GM12878 (cell line): Measurements from ENCODE around the gene PSMD8. TPM values are rescaled to one million over a fixed set of nuclear protein-coding genes. Genes with fewer than 3 reads are reported as not detected.
"Not testable (repeated sequence)": the region's sequence is repeated elsewhere in the genome, so short reads cannot be mapped to it uniquely, and the experiment has no call there.

ENCODE experiments used
- ATAC-seq: fragments of 200-7000 bp; cut with Tn5 transposase; 3 replicates; pipeline ENCODE4 v1.9.1; 2020; ENCODE audit warnings: mild to moderate bottlenecking, moderate library complexity
- BruUV-seq: library from RNA; stranded (reverse); fragments of 400-500 nt; replicated peaks from 2 replicates; lab custom pipeline; 2021; lab: Mats Ljungman, UMichigan
- CTCF ChIA-PET: fragments of 300-600 bp; sonication (Branson Sonifier 250); formaldehyde crosslinking; extraction: SDS; loops from one replicate; lab custom pipeline; 2021; ENCODE audit warnings: inconsistent platforms; lab: Yijun Ruan, JAX
- POLR2A ChIA-PET: fragments of 350-600 bp; formaldehyde crosslinking; extraction: SDS; loops from one replicate; lab custom pipeline; 2021; ENCODE audit warnings: inconsistent platforms; lab: Charles Lee
- RAD21 ChIA-PET: fragments of 300-600 bp; sonication (Branson Sonifier 250); formaldehyde crosslinking; loops from one replicate; lab custom pipeline; 2023; ENCODE audit warnings: antibody characterized with exemption; ENCODE audit not compliant: unreplicated experiment; lab: Charles Lee
- SMC1A ChIA-PET: fragments of 300-600 bp; sonication (Branson Sonifier 250); formaldehyde crosslinking; loops from one replicate; lab custom pipeline; 2023; ENCODE audit not compliant: unreplicated experiment, uncharacterized antibody; lab: Charles Lee
- DNase-seq: peaks from one replicate; pipeline ENCODE4 v3.0.0-alpha.2; 2011; ENCODE audit warnings: low read depth, low spot score
- FAIRE-seq: peaks from 3 replicates; lab custom pipeline; 2011; peaks lifted over from hg19 to GRCh38; lab: Jason Lieb, UNC
- H2AFZ ChIP-seq: 2 replicates; pipeline ENCODE4 v1.6.0; 2011; ENCODE audit warnings: low read depth, low read length, control low read depth; ENCODE audit not compliant: control insufficient read depth
- H3K27ac ChIP-seq: 2 replicates; pipeline ENCODE4 v1.5.1; 2011; ENCODE audit warnings: control low read depth; ENCODE audit not compliant: control insufficient read depth, insufficient read depth
- H3K27me3 ChIP-seq, 2 experiments: replicated peaks in 1 of 2; 2 replicates each; pipeline versions ENCODE4 v1.6.0 to v1.6.1; 2011; ENCODE audit warnings: low read length in 1 of 2; ENCODE audit not compliant: control insufficient read depth in 2 of 2, insufficient read depth in 2 of 2
- H3K36me3 ChIP-seq, 2 experiments: 2 replicates each; pipeline ENCODE4 v1.5.1; 2011; ENCODE audit warnings: low read length in 1 of 2; ENCODE audit not compliant: control insufficient read depth in 2 of 2, insufficient read depth in 2 of 2
- H3K4me1 ChIP-seq: 2 replicates; pipeline ENCODE4 v1.6.1; 2011; ENCODE audit warnings: mild to moderate bottlenecking, low read length, moderate library complexity, mixed read lengths; ENCODE audit not compliant: control insufficient read depth, insufficient read depth
- H3K4me2 ChIP-seq: 2 replicates; pipeline ENCODE4 v1.6.0; 2011; ENCODE audit warnings: control low read depth; ENCODE audit not compliant: control insufficient read depth, insufficient read depth
- H3K4me3 ChIP-seq: fragments of 200-600 bp; sonication (generic); 2 replicates; pipeline ENCODE4 v1.5.1; 2016
- H3K79me2 ChIP-seq: 2 replicates; pipeline ENCODE4 v1.6.0; 2011; ENCODE audit warnings: low read length; ENCODE audit not compliant: control insufficient read depth, insufficient read depth
- H3K9ac ChIP-seq: 2 replicates; pipeline ENCODE4 v1.8.0; 2011; ENCODE audit warnings: low read length, control low read depth, mixed read lengths; ENCODE audit not compliant: control insufficient read depth, insufficient read depth
- H3K9me3 ChIP-seq: replicated peaks from 3 replicates; pipeline ENCODE4 v1.5.1; 2011; ENCODE audit warnings: mild to moderate bottlenecking, low read length; ENCODE audit not compliant: control insufficient read depth, insufficient read depth
- H4K20me1 ChIP-seq: 2 replicates; pipeline ENCODE4 v1.6.0; 2011; ENCODE audit not compliant: control insufficient read depth, insufficient read depth
- EGR1 ChIP-seq, 2 experiments: IDR thresholded peaks; 1 replicate in 1 of 2; 2 replicates in 1 of 2; pipeline ENCODE4 v1.6.1; 2011 to 2012; ENCODE audit warnings: low read depth in 2 of 2, low read length in 2 of 2, borderline replicate concordance in 1 of 2, mild to moderate bottlenecking in 1 of 2, moderate library complexity in 1 of 2
- KDM1A ChIP-seq: fragments of 200-600 bp; sonication (generic); IDR thresholded peaks from 2 replicates; pipeline ENCODE4 v1.6.1; 2016; ENCODE audit warnings: borderline replicate concordance
- WGBS: methylation state at CpG from one replicate; pipeline ENCODE4 v1.1.6; 2016; ENCODE audit warnings: low lambda C conversion rate; ENCODE audit not compliant: insufficient replicate concordance, insufficient coverage; ENCODE audit errors: missing lambda C conversion rate; 5-methylcytosine and 5-hydroxymethylcytosine counted together
- in situ Hi-C: fragments of 300-500 bp; cut with MboI; formaldehyde crosslinking; loops from 9 replicates; pipeline ENCODE4 v1.14.3; 2018; ENCODE audit warnings: mixed read lengths
- intact Hi-C: fragments of 100-400 bp; cut with micrococcal nuclease; formaldehyde crosslinking; loops from one replicate; pipeline ENCODE4 v1.14.2; 2022; ENCODE audit not compliant: unreplicated experiment
- polyA plus RNA-seq, 11 experiments: library from polyadenylated mRNA; depleted of rRNA in 4 of 11; unstranded in 6 of 11; stranded (reverse) in 5 of 11; fragments of >200 nt; fragmentation: Nextera tagmentation in 4 of 11; fragmentation: Illumina TruSeq in 1 of 11; extraction: Ambion mirVana in 4 of 11; extraction: Trizol in 1 of 11; gene quantifications; 1 replicate in 1 of 11; 2 replicates in 10 of 11; pipeline versions ENCODE4 v1.2.1 to v1.2.3, GENCODE V29; 2011 to 2016; ENCODE audit warnings: inconsistent platforms in 2 of 11, missing spikeins in 2 of 11, low read depth in 1 of 11
- total RNA-seq, 4 experiments: library from RNA; depleted of rRNA in 3 of 4; stranded (reverse); fragments of >200 nt in 3 of 4; fragmentation: Illumina TruSeq in 1 of 4; extraction: Trizol in 1 of 4; gene quantifications; 2 replicates each; pipeline versions ENCODE4 v1.2.1 to v1.2.3, GENCODE V29; 2013 to 2021

PSMD8 gene
- total and polyA plus RNA-seq, 10 of the 15 experiments (the other 5 are each of a cell fraction or from before 2014, with no cell fraction given) = 81.2 to 409 (median 268) TPM

GRCh38 chr19:38362076-38362945 is 12.1 kb upstream of the PSMD8 start:
- Histone ChIP-seq H3K27ac (no peak overlapping the region), H3K4me2 (peak overlapping the region; percentile 95), H3K27me3 (peaks cover 0 to 2% of the 10 kb centered on the region in 2 experiments; a peak in 3 of 4 replicates), H3K4me1 (no peaks in the 10 kb centered on the region; the same call in 1 of the 2 replicates), H4K20me1 (no peaks in the 10 kb centered on the region), H2AFZ (peak overlapping the region; percentile 77), H3K4me3 (peak overlapping the region; percentile 71; the same call in 1 of the 2 replicates), H3K79me2 (no peaks in the 10 kb centered on the region), H3K36me3 (no peaks in the 10 kb centered on the region), H3K9me3 (no peaks in the 10 kb centered on the region), H3K9ac (no peak overlapping the region; the same call in 1 of the 2 replicates)
- WGBS = 4% methylated on average over 65 of the region's 68 CpGs
- RAD21 ChIA-PET = no interaction called here
- TF ChIP-seq EGR1 (IDR thresholded peaks at IDR 0.05; ENCODE audit: borderline replicate concordance in 1 of 2, low read depth in 2 of 2, low read length in 2 of 2) (0 out of 3 replicates have a peak, but pooled peaks of 1 of the 2 experiments have one; percentile 16), KDM1A (no peak)
- POLR2A ChIA-PET = no interaction called here
- in situ Hi-C loops (no loop called here), intact Hi-C loops (no loop called here)
- DNase-seq (no peak), FAIRE-seq (no peak), ATAC-seq (peak; percentile 63)
- BruUV-seq = no TSS peak
- SMC1A ChIA-PET = no interaction called here
- CTCF ChIA-PET = no interaction called here

- RAD21 ChIA-PET, ATAC-seq, H4K20me1 ChIP-seq, H3K4me3 ChIP-seq, H3K4me1 ChIP-seq, H3K9ac ChIP-seq, H3K27me3 ChIP-seq, H2AFZ ChIP-seq, in situ Hi-C loops, H3K27ac ChIP-seq, H3K36me3 ChIP-seq, SMC1A ChIA-PET, CTCF ChIA-PET, BruUV-seq, intact Hi-C loops, H3K79me2 ChIP-seq, H3K9me3 ChIP-seq, DNase-seq, FAIRE-seq, POLR2A ChIA-PET: not testable (repeated sequence)
- 0 out of 2 replicates have a peak overlapping the region, but pooled peaks have one; percentile 7 for H3K4me2 ChIP-seq
- 60% methylated on average over 13 of the region's 16 CpGs for WGBS
Measured at GRCh38 chr19:38362946-38363688, 11.3 kb upstream of the PSMD8 start.
